BLaER1 (cell line): Measurements from ENCODE around the gene FCHSD2.
"Not testable (repeated sequence)": the region's sequence is repeated elsewhere in the genome, so short reads cannot be mapped to it uniquely, and the experiment has no call there.

Source experiments
- H3K27ac ChIP-seq: shearing (Covaris generic); formaldehyde crosslinking; 2 replicates; pipeline ENCODE4 v1.8.1; 2022
- H3K27me3 ChIP-seq: shearing (Covaris generic); formaldehyde crosslinking; 2 replicates; pipeline ENCODE4 v1.8.1; 2022
- H3K36me3 ChIP-seq: shearing (Covaris generic); formaldehyde crosslinking; 2 replicates; pipeline ENCODE4 v1.8.1; 2022
- H3K4me1 ChIP-seq: shearing (Covaris generic); formaldehyde crosslinking; 2 replicates; pipeline ENCODE4 v1.8.1; 2022
- H3K4me2 ChIP-seq: shearing (Covaris generic); formaldehyde crosslinking; 2 replicates; pipeline ENCODE4 v1.8.1; 2022
- H3K4me3 ChIP-seq: shearing (Covaris generic); formaldehyde crosslinking; 2 replicates; pipeline ENCODE4 v1.8.1; 2022
- H3K9ac ChIP-seq: shearing (Covaris generic); formaldehyde crosslinking; 2 replicates; pipeline ENCODE4 v1.8.1; 2022
- H3K9me3 ChIP-seq: shearing (Covaris generic); formaldehyde crosslinking; 2 replicates; pipeline ENCODE4 v1.8.1; 2022
- H4K20me1 ChIP-seq: shearing (Covaris generic); formaldehyde crosslinking; 2 replicates; pipeline ENCODE4 v1.8.1; 2022
- Cebpa-rat ChIP-seq: shearing (Covaris generic); IDR thresholded peaks from 2 replicates; pipeline ENCODE4 v1.8.1; 2022

The FCHSD2 gene

DNA sequence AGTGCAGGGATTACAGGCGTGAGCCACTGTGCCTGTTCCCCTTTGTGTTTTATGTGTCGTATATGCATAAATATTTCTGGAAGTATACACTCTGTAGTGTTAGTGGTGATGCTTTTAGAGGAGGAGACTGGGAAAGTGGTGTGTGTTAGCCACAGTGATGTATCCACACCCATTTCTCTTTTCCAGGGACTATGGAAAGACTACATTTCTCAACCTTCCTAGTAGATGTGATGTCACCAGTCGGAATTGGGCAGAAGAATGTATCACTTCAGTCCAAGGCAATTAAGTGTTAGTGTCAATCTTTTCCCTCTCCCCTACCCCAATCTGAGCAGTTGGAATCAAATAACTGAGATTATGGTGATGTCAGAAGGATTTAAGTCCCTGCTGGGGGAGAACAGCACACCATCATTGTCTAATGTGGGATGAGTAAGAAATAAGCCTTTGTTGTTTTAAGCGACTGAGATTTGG is 333.8 kb downstream of the FCHSD2 start:
- peaks cover 28% of the 10 kb centered on the region; the same call in 1 of the 2 replicates for H4K20me1 ChIP-seq
- no peaks in the 10 kb centered on the region for H3K27me3 ChIP-seq
- H3K9me3 ChIP-seq = no peaks in the 10 kb centered on the region
- no peak overlapping the region for H3K27ac ChIP-seq
- TF ChIP-seq Cebpa-rat = no peak
- peaks cover 34% of the 10 kb centered on the region for H3K36me3 ChIP-seq
- no peak overlapping the region for H3K9ac ChIP-seq
- peaks cover 51% of the 10 kb centered on the region for H3K4me1 ChIP-seq
- no peak overlapping the region for H3K4me3 ChIP-seq
- H3K4me2 ChIP-seq = peak overlapping the region; percentile 44

- H3K27ac ChIP-seq = no peak overlapping the region
- peaks cover 34% of the 10 kb centered on the region for H3K36me3 ChIP-seq
- TF ChIP-seq Cebpa-rat = no peak
- H4K20me1 ChIP-seq = peaks cover 23% of the 10 kb centered on the region; the same call in 1 of the 2 replicates
- H3K4me1 ChIP-seq = peaks cover 50% of the 10 kb centered on the region
- H3K9ac ChIP-seq = no peak overlapping the region
- peak overlapping the region; percentile 44 for H3K4me2 ChIP-seq
- H3K9me3 ChIP-seq = no peaks in the 10 kb centered on the region
- H3K27me3 ChIP-seq = no peaks in the 10 kb centered on the region
- H3K4me3 ChIP-seq = no peak overlapping the region
Measured at GRCh38 chr11:72807792-72808191, 334.3 kb downstream of the FCHSD2 start.

- Histone ChIP-seq H3K4me2 (peak overlapping the region; percentile 44; the same call in 1 of the 2 replicates), H3K4me1 (peaks cover 43% of the 10 kb centered on the region), H3K9me3 (no peaks in the 10 kb centered on the region), H3K36me3 (peaks cover 34% of the 10 kb centered on the region), H3K27me3 (no peaks in the 10 kb centered on the region), H3K4me3 (no peak overlapping the region), H3K27ac (no peak overlapping the region), H4K20me1 (peaks cover 18% of the 10 kb centered on the region; the same call in 1 of the 2 replicates), H3K9ac (no peak overlapping the region)
- TF ChIP-seq Cebpa-rat = no peak
Measured at GRCh38 chr11:72807021-72807693, 335.0 kb downstream of the FCHSD2 start.

GRCh38 chr11:72806378-72806777 is 335.7 kb downstream of the FCHSD2 start:
- not testable (repeated sequence) for H3K9me3 ChIP-seq, H3K27ac ChIP-seq, H3K4me2 ChIP-seq, H3K27me3 ChIP-seq, H3K9ac ChIP-seq, H3K4me3 ChIP-seq
- H3K4me1 ChIP-seq = peaks cover 35% of the 10 kb centered on the region
- peaks cover 28% of the 10 kb centered on the region for H3K36me3 ChIP-seq
- H4K20me1 ChIP-seq = peaks cover 11% of the 10 kb centered on the region; the same call in 1 of the 2 replicates

DNA sequence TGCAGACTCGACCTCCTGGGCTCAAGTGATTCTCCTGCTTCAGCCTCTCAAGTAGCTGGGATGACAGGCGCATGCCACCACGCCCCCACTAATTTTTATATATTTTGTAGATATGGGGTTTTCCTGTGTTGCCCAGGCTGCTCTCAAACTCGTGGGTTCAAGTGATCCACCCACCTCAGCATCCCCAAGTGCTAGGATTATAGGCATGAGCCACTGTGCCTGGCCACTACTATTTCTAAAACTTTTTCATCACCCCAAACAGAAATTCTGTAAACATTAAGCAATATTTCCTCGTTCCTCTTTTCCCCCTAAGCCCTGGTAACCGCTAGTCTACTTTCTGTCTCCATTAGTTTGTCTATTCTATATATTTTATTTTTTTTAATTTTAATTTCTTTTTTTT is 336.9 kb downstream of the FCHSD2 start:
- H3K9me3 ChIP-seq = no peaks in the 10 kb centered on the region
- peaks cover 27% of the 10 kb centered on the region for H3K4me1 ChIP-seq
- TF ChIP-seq Cebpa-rat = no peak
- no peak overlapping the region for H3K27ac ChIP-seq
- H3K4me3 ChIP-seq = no peak overlapping the region
- H3K27me3 ChIP-seq = no peaks in the 10 kb centered on the region
- no peak overlapping the region for H3K9ac ChIP-seq
- H3K4me2 ChIP-seq = no peak overlapping the region
- peaks cover 4% of the 10 kb centered on the region; the same call in 1 of the 2 replicates for H4K20me1 ChIP-seq
- H3K36me3 ChIP-seq = peaks cover 21% of the 10 kb centered on the region

DNA sequence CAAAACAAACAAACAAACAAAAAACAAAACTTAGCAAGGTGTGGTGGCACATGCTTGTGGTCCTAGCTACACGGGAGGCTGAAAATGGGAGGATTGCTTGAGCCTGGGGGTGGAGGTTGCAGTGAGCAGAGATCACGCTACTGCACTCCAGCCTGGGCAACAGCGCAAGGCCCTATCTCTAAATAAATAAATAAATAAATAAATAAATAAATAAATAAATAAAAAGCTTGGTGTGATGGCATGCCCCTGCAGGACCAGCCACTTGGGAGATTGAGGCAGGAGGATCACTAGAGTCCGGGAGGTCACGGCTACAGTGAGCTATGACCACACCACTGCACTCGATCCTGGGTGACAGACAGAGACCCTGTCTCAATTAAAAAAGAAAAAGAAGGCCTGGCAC is 339.3 kb downstream of the FCHSD2 start:
- no peak overlapping the region for H3K4me2 ChIP-seq
- H3K9me3 ChIP-seq = no peaks in the 10 kb centered on the region
- no peak for TF ChIP-seq Cebpa-rat
- H3K4me3 ChIP-seq = no peak overlapping the region
- H3K27ac ChIP-seq = no peak overlapping the region
- no peaks in the 10 kb centered on the region for H3K36me3 ChIP-seq
- peaks cover 17% of the 10 kb centered on the region for H3K4me1 ChIP-seq
- no peaks in the 10 kb centered on the region for H3K27me3 ChIP-seq
- H3K9ac ChIP-seq = no peak overlapping the region
- no peaks in the 10 kb centered on the region for H4K20me1 ChIP-seq

DNA sequence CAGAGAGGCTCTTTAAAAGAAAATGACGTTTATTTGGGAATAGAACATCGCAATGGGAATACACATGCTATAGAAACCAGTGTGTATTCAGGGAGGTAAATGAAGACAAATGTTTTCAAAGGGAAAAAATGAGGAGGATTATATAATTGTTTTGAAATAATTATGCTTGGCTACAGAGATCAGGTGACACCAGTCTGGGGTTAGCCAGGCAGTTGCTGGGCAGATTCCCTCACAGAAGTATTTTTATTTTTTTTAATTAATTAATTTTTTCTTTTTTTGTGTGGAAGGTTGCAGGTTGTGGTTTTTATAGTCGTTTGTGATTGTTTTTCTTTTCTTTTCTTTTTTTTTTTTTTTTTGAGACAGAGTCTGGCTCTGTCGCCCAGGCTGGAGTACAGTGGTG is 342.7 kb downstream of the FCHSD2 start:
- no peaks in the 10 kb centered on the region for H3K27me3 ChIP-seq
- no peak for TF ChIP-seq Cebpa-rat
- H3K36me3 ChIP-seq = no peaks in the 10 kb centered on the region
- no peak overlapping the region for H3K9ac ChIP-seq
- peaks cover 10% of the 10 kb centered on the region for H3K4me1 ChIP-seq
- H3K9me3 ChIP-seq = no peaks in the 10 kb centered on the region
- H4K20me1 ChIP-seq = no peaks in the 10 kb centered on the region
- H3K4me2 ChIP-seq = no peak overlapping the region
- H3K27ac ChIP-seq = no peak overlapping the region
- H3K4me3 ChIP-seq = no peak overlapping the region

- H4K20me1 ChIP-seq = no peaks in the 10 kb centered on the region
- no peaks in the 10 kb centered on the region for H3K36me3 ChIP-seq
- no peak overlapping the region for H3K9ac ChIP-seq
- TF ChIP-seq Cebpa-rat = no peak
- H3K4me3 ChIP-seq = no peak overlapping the region
- H3K4me2 ChIP-seq = no peak overlapping the region
- no peaks in the 10 kb centered on the region for H3K27me3 ChIP-seq
- no peaks in the 10 kb centered on the region for H3K9me3 ChIP-seq
- no peak overlapping the region for H3K27ac ChIP-seq
- H3K4me1 ChIP-seq = peaks cover 13% of the 10 kb centered on the region
Measured at GRCh38 chr11:72798361-72798760, 343.8 kb downstream of the FCHSD2 start.

DNA sequence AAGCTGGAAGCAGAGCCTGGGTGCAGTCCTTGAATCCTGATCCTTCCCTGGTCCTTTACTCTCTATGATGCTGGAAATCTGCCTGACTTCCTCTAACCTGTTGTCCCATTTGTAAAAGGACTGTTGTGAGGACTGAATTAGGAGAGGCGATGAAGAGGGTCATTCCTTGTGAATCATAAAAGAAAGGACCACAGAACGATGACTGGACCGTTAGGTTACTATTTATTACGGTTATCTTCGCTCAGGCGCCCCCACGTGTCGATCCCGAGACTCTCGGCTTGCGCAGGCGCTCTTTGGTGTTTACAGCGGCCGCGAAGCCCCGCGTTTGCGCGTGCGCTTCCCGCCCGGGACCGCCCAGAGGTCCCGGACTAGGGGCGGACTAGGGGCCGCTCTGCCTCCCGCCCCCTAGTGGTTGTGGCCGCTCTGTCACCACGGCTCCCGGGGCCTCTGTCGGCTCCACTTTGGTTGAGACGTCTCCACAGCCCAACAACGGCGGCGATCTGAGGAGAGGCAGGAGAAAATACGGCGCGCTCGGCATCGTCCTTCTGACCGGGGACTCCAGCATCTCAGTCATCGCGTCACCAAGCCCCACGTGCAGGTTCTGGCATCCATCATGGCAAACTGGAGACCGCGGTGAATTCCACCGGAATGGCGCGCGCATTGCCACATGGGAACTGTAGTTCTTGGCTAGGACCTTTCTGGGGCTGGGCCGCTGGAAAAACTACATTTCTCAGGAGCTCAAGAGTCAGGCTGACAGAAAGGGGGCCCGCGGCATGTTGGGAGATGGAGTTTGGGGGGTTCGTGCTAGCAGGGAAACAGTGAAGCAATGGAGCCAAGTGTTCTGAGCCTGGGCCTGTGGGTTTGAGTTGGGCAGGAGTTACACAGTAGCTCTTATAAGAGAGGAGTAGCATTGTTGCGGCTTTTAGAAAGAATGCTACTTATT is 348.4 kb downstream of the FCHSD2 start, which contains the start of gene STARD10:
STARD10 (minus strand) TSS at position 623 of the 943 bp plus-strand sequence. CDS start 12,866 bp downstream, outside the sequence.
- H3K27ac ChIP-seq = peak within 1 kb of the TSS; percentile 86
- H4K20me1 ChIP-seq = no peaks in the 10 kb centered on the region
- no peak for TF ChIP-seq Cebpa-rat
- H3K27me3 ChIP-seq = no peaks in the 10 kb centered on the region
- no peaks in the 10 kb centered on the region for H3K36me3 ChIP-seq
- H3K4me1 ChIP-seq = peaks cover 40% of the 10 kb centered on the region
- H3K4me2 ChIP-seq = peak within 1 kb of the TSS; percentile 85
- no peaks in the 10 kb centered on the region for H3K9me3 ChIP-seq
- peak within 1 kb of the TSS; percentile 70 for H3K4me3 ChIP-seq
- H3K9ac ChIP-seq = peak within 1 kb of the TSS; percentile 84

DNA sequence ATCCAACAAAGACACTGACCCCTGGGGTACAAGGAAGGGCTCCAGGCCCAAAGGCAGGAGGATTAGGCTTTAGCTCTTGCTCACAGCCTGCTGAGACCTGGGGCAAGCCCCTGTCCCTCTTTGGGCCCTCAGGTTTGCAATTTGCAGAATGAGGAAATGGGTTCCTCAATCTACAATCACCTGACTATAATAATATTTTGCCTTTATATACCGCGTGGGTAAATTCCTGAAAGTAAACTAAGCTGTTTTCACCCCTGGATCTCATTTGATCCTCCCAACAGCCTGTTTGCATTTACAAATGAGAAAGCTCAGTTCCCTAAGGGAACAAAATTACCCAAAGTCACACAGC is 349.1 kb downstream of the FCHSD2 start:
- Histone ChIP-seq H3K4me3 (peak overlapping the region; percentile 70), H3K4me1 (peaks cover 43% of the 10 kb centered on the region), H4K20me1 (no peaks in the 10 kb centered on the region), H3K27ac (peak overlapping the region; percentile 86), H3K36me3 (no peaks in the 10 kb centered on the region), H3K9me3 (no peaks in the 10 kb centered on the region), H3K27me3 (no peaks in the 10 kb centered on the region), H3K4me2 (peak overlapping the region; percentile 85), H3K9ac (peak overlapping the region; percentile 84)
- TF ChIP-seq Cebpa-rat = no peak
